Measurements from ENCODE around the gene CXCR1. TPM values are rescaled to one million over a fixed set of nuclear protein-coding genes. Genes with fewer than 3 reads are reported as not detected.
"Not testable (repeated sequence)": the region's sequence is repeated elsewhere in the genome, so short reads cannot be mapped to it uniquely, and the experiment has no call there.

CXCR1 gene
- polyA plus RNA-seq, 6 donors from 2014 or later = 2.3 TPM; not detected in 5

DNA sequence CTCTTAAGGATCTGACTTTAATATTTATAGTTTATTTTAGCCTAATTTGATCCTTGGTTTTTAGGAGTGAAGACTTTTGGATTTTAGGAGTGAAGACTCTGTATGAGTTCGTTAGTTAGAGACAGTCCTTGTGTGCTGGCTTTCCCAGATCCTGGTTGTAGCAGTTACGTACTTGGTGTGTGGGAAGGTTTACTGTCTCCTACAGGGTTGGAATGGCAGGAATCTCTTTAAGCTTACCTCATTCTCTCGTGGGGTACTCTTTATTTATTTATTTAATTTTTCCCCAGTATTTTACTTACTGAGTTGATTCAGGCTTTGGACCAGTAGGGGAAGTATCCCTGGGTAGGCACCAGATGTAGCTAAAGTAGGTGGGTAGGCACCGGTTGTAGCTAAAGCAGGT is 42.8 kb downstream of the CXCR1 start:
- Mint-ChIP-seq H3K4me1 (peaks cover 0 to 6% (median 4%) of the 10 kb centered on the region in 3 donors), H3K36me3 (no peaks in the 10 kb centered on the region), H3K27me3 (peaks cover 23 to 43% (median 36%) of the 10 kb centered on the region in 3 donors), H3K9me3 (peaks cover 0 to 42% (median 19%) of the 10 kb centered on the region in 7 donors), H3K4me3 (no peak overlapping the region), H3K27ac (no peak overlapping the region)
- ATAC-seq (ENCODE audit: low read depth in 2 of 2) (no peak), DNase-seq (no peak)

DNA sequence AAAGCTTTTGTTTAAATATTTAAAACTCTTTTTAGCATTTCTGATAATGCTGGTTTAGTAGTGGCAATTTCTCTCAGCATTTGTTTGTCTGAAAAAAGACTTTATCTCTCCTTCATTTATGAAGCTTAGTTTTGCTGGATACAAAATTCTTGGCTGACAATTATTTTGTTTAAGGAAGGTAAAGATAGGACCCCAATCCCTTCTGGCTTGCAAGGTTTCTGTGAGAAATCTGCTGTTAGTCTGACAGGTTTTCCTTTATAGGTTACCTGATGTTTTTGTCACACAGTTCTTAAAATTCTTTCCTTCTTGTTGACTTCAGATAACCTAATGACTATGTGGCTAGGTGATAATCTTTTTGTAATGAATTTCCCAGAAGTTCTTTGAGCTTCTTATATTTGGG is 44.5 kb downstream of the CXCR1 start:
- Mint-ChIP-seq H3K27me3 (peaks cover 23 to 35% (median 35%) of the 10 kb centered on the region in 3 donors), H3K36me3 (peaks cover 0 to 14% of the 10 kb centered on the region in 2 donors), H3K9me3 (peaks cover 4 to 59% (median 29%) of the 10 kb centered on the region in 7 donors)
- H3K27ac Mint-ChIP-seq; ATAC-seq (ENCODE audit: low read depth in 2 of 2); DNase-seq; H3K4me3 Mint-ChIP-seq; H3K4me1 Mint-ChIP-seq: not testable (repeated sequence)

DNA sequence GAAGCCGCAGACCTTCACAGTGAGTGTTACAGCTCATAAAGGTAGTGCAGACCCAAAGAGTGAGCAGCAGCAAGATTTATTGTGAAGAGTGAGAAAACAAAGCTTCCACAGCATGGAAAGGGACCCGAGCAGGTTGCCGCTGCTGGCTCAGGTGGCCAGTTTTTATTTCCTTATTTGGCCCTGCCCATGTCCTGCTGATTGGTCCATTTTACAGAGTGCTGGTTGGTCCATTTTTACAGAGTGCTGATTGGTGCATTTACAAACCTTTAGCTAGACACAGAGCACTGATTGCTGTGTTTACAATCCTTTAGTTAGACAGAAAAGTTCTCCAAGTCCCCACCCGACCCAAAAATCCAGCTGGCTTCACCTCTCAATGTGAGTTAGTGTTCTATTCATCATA is 45.0 kb downstream of the CXCR1 start:
- H3K4me3 Mint-ChIP-seq; H3K4me1 Mint-ChIP-seq; DNase-seq; ATAC-seq (ENCODE audit: low read depth in 2 of 2); H3K27ac Mint-ChIP-seq: not testable (repeated sequence)
- peaks cover 4 to 62% (median 33%) of the 10 kb centered on the region in 7 donors for H3K9me3 Mint-ChIP-seq
- H3K27me3 Mint-ChIP-seq = peaks cover 23 to 35% (median 35%) of the 10 kb centered on the region in 3 donors
- peaks cover 0 to 14% of the 10 kb centered on the region in 2 donors for H3K36me3 Mint-ChIP-seq

Other genes with a start within 250 kb of the CXCR1 start
- under 1 TPM in 4 of 6 donors, not detected in 2; 0.05 to 0.57 (median 0.35) TPM for gene TNS1, start 164.0 kb downstream of the CXCR1 start, polyA plus RNA-seq (ENCODE audit: low read depth in 6 of 6)
- gene RUFY4, start 97.7 kb downstream of the CXCR1 start, polyA plus RNA-seq (ENCODE audit: low read depth in 6 of 6) = not detected
- gene CXCR2, start 40.9 kb downstream of the CXCR1 start, polyA plus RNA-seq (ENCODE audit: low read depth in 6 of 6) = 1 to 10 TPM in 2 of 6 donors, under 1 TPM in 2, not detected in 2; 0.36 to 2.3 (median 1.3) TPM
- gene ARPC2, start 50.2 kb upstream of the CXCR1 start, polyA plus RNA-seq (ENCODE audit: low read depth in 6 of 6) = 1,000 to 10,000 TPM in 1 of 6 donors, 100 to 1,000 TPM in 5; 672 to 1,268 (median 835) TPM
- gene GPBAR1, start 94.1 kb upstream of the CXCR1 start, polyA plus RNA-seq (ENCODE audit: low read depth in 6 of 6) = 1 to 10 TPM in 1 of 6 donors, under 1 TPM in 4, not detected in 1; 0.18 to 1.8 (median 0.33) TPM
- 100 to 1,000 TPM in 2 of 6 donors, 10 to 100 TPM in 4; 80.7 to 109 (median 96.4) TPM for gene AAMP, start 103.2 kb upstream of the CXCR1 start, polyA plus RNA-seq (ENCODE audit: low read depth in 6 of 6)
- 100 to 1,000 TPM in 5 of 6 donors, 10 to 100 TPM in 1; 99.4 to 143 (median 127) TPM for gene PNKD, start 103.6 kb upstream of the CXCR1 start, polyA plus RNA-seq (ENCODE audit: low read depth in 6 of 6)
- gene TMBIM1, start 125.5 kb upstream of the CXCR1 start, polyA plus RNA-seq (ENCODE audit: low read depth in 6 of 6) = 100 to 1,000 TPM in 4 of 6 donors, 10 to 100 TPM in 2; 72.6 to 137 (median 108) TPM
- under 1 TPM in 1 of 6 donors, not detected in 5; 0.23 TPM for gene CATIP, start 189.9 kb upstream of the CXCR1 start, polyA plus RNA-seq (ENCODE audit: low read depth in 6 of 6)
- gene SLC11A1, start 215.3 kb upstream of the CXCR1 start, polyA plus RNA-seq (ENCODE audit: low read depth in 6 of 6) = 1 to 10 TPM in 4 of 6 donors, under 1 TPM in 2; 0.82 to 2.4 (median 1.1) TPM
- gene CTDSP1, start 232.9 kb upstream of the CXCR1 start, polyA plus RNA-seq (ENCODE audit: low read depth in 6 of 6) = 10 to 100 TPM in 5 of 6 donors, 1 to 10 TPM in 1; 10.0 to 13.8 (median 11.9) TPM

Measured in naive B cell (primary cell).